ENCODE data around the gene ARCN1.
"Not testable (repeated sequence)": the region's sequence is repeated elsewhere in the genome, so short reads cannot be mapped to it uniquely, and the experiment has no call there.

Gene ARCN1

DNA sequence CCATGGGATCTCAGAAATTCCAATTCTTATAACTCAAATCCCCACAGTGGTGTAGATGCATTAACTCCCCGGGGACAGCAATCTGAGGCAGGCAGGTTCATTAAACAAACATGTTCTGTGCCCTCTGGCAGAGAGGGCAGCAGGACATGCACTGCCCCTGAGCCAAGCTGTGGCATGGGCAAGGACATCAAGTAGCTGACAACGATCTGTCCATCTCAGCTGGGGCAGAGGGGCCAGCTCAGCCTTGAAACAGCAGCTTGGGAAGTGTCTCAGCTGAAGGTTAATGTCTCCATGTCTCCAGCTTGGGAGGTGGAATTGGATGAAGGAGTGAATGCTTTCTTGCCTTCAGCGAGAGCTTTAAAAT, 27.6 kb upstream of the ARCN1 start:
- DNase-seq (ENCODE audit: low read depth): no peak

DNA sequence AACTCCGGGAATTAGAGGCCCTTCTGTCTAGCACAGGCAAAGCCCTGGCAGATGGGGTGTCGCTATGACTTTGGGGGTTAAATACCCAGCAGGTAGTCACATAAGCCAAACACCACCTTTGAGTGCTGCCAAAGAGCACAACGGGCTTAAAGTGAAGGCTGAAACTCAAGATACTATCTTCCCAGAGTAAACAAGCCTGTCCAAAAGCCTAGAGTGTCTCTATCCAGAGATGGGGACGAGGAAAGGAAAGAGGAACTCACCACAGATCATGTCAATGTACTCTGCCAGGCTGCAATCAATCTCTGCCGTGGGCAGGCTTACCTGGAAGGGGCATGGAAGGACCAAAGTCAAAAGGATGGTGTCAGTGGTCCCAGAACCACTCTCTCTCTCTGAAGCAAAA, 26.7 kb upstream of the ARCN1 start:
- no peak for DNase-seq (ENCODE audit: low read depth)

DNA sequence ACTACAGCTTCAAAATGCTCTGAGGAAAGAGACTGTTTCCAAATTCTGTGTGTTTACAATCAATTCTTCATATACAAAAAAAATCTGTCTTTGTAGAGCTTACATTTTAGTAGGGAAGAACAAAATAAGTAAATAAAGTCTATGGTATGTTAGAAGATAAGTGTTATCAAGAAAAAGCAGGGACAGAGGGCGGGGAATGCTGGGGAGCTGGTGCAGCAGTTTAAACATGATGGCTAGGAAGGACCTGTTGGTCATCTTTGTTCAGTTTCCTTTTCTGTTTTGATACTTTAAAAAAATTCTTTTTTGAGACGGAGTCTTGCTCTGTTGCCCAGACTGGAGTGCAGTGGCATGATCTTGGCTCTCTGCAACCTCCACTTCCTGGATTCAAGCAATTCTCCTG, 25.1 kb upstream of the ARCN1 start:
- no peak for DNase-seq (ENCODE audit: low read depth)

DNA sequence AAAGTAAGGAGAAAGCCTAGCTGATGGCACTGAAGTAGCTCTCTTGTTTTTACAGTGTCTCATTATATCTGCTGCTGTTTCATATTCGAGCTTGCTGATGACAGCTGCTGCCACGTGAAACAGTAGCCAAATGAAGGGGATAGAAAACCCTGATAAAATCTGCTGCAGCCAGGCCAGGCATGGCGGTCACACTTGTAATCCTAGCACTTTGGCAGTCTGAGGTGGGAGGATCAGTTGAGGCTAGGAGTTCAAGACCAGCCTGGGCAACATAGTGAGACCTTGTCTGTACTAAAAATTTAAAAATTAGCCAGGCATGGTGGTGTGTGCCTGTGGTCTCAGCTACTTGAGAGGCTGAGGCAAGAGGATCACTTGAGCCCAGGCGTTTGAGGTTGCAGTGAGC, 19.9 kb upstream of the ARCN1 start:
- no peak for DNase-seq (ENCODE audit: low read depth)

DNA sequence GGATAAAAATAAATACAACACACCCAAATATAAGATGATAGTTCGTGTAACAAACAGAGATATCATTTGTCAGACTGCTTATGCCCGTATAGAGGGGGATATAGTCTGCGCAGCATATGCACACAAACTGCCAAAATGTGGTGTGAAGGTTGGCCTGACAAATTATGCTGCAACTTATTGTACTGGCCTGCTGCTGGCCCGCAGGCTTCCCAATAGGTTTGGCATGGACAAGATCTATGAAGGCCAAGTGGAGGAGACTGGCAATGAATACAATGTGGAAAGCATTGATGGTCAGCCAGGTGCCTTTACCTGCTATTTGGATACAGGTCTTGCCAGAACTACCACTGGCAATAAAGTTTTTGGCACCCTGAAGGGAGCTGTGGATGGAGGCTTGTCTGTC, 11.4 kb upstream of the ARCN1 start:
- no peak for DNase-seq (ENCODE audit: low read depth)

DNA sequence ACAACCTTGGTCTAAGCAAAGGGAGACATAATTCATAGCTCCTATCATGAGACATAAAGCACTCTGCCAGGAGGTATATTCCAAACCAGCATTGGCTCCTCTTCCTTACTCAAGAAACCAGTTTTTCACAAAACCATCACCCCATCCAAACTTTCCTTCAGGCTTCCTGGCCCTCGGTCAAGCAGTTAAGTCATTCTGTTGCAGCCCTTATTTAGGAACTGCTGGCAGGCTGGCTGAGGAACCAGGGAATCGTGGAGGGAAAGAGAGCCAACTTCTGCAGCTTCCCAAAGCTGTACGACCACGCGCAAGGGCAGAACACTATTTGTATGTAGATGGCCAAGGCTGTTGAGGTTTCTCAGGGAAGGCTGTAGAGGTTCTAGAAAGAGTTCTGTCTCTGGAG, 7.2 kb upstream of the ARCN1 start:
- DNase-seq (ENCODE audit: low read depth): no peak

DNA sequence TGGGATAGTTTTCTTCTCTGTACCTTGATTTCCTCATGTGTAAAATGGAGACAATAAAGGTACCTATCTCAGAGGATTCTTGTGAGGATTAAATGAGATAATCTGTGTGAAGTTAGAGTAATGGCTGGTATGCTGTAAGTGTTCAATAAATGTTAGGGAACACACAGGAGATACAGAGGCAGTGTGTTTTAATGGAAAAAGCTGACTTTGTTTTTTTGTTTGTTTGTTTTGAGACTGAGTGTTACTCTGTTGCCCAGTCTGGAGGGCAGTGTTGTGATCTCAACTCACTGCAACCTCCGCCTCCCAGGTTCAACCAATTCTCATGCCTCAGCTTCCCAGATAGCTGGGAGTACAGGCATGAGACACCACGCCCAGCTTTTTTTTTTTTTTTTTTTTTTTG, 2.5 kb upstream of the ARCN1 start:
- DNase-seq (ENCODE audit: low read depth): no peak

DNA sequence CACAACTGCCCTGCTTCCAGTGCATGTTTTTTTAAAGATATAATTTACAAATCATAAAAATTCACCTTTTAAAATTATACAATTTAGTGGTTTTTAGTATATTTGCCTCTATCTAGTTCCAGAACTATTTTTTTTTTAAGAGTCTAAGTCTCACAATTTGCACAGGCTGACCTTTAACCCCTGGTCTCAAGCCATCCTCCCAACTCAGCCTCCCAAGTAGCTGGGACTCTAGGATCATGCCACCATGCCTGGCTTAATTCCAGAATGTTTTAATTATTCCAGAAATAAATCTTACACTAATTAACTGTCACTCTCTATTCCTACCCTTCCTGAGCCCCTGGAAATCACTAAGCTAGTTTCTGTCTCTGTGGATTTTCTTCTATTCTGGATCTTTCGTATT, 1.4 kb upstream of the ARCN1 start:
- no peak for DNase-seq (ENCODE audit: low read depth)

DNA sequence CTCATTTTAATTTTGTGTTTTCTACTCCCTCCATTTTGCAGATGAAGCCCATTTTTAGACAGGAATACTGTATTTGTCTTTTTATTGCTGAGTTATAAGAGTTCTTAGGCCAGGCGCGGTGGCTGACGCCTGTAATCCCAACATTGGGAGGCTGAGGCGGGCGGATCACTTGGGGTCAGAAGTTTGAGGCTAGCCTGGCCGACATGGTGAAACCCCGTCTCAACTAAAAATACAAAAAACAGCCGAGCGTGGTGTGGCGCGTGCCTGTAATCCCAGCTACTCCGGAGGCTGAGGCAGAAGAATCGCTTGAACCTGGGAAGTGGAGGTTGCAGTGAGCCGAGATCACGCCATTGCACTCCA, 528 bp upstream of the ARCN1 start:
- DNase-seq (ENCODE audit: low read depth): not testable (repeated sequence)

DNA sequence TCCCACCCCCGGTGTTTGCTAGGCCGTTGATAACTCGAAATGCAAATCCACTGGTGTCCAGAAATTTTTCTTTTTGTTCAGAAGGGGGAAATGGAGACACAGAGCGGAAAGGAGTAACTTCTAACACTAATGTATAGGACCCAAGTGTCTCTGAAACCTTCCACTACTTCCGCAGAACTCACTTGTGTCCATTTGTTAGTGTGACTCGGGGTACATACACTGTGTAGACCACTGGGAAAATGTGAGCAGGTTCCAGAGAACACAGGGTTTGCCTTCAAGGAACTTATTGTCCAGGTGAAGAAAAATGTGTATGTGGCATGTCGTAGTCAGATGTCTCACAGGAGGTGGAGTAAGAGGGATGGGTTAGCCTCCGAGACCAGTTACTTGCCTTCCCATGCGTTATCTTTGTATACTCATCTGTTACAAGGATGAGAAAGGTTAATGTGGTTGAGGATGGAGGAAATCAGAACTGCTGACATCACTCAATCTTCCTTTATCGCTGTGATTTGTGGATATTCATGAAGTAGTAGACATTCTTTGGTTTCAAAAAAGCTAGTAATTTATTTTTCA, 857 bp downstream of the ARCN1 start:
- DNase-seq (ENCODE audit: low read depth): no peak

DNA sequence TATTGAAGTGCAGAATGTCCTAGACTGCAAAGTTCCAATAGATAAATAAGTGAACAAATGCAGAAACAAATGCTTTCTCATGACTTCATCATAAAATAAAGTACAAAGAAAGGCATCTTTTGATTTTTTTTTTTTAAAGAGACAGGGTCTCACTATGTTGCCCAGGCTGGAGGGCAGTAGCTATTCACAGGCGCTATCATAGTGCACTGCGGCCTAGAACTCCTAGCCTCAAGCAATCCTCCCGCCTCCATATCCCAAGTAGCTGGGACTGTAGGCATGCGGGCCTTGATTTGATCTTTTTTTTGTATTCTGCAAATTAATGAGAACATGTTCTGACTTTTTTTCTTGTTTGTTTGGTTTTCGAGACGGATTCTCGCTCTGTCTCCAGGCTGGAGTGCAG, 2.4 kb downstream of the ARCN1 start:
- DNase-seq (ENCODE audit: low read depth): no peak

DNA sequence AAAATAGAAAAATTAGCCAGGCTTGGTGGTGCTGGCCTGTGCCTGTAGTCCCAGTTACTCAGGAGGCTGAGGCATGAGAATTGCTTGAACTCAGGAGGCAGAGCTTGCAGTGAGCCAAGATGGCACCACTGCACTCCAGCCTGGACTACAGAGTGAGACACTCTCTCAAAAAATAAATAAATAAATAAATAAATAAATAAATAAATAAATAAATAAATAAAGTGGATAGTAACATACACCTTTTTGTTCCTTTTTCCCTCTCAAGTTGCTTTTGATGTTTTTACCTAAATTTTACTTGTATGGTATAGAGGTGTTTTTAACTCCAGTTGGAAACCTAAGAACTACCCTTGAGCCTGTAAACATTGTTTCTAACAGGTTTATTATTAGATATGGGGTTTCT, 5.8 kb downstream of the ARCN1 start:
- DNase-seq (ENCODE audit: low read depth): not testable (repeated sequence)

DNA sequence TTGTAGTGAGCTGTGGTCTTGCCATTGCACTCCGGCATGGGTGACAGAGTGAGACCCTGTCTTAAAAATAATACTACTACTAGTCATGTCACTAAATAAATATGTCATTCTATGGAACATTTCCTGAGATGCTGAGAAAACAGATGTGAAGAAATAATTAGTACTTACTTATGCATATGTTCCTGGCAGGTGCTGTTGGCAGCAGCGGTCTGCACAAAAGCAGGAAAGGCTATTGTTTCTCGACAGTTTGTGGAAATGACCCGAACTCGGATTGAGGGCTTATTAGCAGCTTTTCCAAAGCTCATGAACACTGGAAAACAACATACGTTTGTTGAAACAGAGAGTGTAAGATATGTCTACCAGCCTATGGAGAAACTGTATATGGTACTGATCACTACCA, 8.8 kb downstream of the ARCN1 start:
- DNase-seq (ENCODE audit: low read depth): no peak

DNA sequence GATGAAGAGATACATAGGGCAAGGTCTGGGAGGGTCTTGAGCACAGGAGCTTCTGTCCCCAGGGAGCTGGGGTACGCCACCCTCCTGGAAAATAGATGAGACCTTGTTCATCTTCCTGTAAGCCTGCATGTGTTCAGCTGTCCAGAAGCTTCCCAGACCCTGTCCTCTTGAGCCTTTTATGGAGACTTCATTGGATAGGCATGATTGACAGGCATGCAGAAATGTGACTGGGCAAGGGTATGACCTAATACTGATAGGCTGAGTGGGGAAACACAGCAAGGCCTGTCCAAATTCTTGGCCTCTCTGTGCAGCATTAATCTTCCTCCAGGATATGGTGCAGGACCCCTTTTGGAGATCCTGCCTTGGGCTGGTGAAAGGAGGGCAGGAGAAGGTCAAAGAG, 15.7 kb downstream of the ARCN1 start:
- no peak for DNase-seq (ENCODE audit: low read depth)

DNA sequence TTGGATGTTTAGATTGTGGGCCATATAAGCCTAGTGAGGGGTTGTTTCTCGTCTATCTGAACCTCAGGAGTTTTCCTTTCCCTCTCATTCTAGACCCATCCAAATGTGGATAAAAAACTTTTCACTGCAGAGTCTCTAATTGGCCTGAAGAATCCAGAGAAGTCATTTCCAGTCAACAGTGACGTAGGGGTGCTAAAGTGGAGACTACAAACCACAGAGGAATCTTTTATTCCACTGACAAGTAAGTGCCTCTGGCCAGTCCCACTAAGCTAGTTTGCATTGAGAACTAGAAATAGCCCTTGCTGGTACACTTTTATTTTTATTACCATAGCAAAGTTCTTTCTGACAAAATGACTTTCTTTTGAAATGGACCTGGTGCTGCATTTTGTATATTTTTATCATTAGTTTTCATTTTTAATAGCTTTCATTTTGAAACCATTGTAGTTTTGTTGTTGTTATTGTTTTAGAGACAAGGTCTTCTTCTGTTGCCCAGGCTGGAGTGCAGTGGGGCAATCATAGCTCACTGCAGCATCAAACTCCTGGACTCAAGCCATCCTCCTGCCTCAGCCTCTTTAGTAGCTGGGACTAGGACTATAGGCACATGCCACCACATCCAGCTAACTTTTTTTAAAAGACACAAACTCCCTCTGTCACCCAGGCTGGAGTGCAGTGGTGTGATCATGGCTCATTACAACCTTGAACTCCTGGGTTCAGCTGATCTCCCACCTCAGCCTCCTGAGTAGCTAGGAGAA, 20.6 kb downstream of the ARCN1 start:
- DNase-seq (ENCODE audit: low read depth): no peak

DNA sequence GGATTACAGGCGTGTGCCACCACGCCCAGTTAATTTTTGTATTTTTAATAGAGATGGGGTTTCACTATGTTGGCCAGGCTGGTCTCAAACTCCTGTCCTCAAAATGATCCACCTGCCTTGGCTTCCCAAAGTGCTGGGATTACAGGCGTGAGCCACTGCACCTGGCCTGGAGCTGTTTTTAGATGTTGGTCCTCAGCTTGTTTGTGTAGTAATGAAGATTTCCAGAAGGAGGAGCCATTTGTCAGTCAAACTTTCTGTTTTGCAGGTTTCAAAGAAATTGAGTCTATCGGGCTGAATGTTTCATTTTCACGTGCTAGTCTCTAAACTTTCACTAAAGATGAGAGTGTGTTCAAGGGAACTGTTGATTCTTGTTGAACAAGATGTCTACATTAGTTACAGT, 22.8 kb downstream of the ARCN1 start:
- DNase-seq (ENCODE audit: low read depth): not testable (repeated sequence)

DNA sequence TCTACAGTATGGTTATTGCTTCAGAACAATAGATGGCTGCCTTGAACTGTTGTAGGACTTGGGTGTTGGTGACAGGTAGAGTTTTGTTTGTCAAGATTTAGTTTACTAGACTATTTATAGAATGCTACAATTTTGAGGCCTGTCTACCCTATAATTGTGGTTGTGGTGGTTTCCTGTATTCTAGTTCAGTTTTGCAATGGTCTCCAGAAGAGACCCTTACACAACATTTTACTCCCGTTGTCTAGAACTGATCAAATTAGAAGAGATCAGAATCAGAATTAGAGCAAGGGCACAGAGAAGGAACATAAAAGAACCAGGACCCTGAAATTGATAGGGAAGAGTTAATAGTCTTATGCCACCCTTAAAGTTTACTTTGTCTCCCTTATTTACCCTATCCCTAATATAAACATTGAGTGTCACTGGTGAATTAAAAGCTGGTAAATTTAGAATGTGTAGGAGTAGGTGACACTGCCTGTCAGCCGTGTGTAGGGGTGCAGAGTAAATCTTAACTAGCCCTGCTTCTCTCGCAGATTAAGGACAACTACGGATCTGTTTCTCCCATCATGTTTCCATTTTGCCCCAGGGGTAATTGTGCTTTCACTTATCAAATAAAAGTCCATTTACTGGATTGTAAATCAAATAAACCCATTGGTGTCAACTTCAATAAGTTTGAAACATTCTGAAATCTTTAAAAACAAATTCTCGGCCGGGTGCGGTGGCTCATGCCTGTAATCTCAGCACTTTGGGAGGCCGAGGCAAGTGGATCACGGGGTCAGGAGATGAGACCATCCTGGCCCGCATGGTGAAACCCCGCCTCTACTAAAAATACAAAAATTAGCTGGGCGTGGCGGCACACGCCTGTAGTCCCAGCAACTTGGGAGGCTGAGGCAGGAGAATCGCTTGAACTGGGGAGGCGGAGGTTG, 24.3 kb downstream of the ARCN1 start:
- no peak for DNase-seq (ENCODE audit: low read depth)

DNA sequence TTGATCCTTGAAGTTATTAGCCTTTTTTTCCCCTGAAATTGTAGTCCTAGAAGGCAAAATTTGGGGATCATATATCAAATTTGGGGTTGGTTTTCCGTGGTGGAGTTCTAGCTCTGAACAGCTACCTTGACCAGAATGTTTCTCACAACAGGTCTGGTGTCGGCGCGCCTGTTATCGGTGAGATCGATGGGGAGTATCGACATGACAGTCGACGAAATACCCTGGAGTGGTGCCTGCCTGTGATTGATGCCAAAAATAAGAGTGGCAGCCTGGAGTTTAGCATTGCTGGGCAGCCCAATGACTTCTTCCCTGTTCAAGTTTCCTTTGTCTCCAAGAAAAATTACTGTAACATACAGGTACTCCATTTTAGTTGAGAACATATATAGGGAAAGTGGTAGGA, 25.3 kb downstream of the ARCN1 start:
- DNase-seq (ENCODE audit: low read depth): no peak

DNA sequence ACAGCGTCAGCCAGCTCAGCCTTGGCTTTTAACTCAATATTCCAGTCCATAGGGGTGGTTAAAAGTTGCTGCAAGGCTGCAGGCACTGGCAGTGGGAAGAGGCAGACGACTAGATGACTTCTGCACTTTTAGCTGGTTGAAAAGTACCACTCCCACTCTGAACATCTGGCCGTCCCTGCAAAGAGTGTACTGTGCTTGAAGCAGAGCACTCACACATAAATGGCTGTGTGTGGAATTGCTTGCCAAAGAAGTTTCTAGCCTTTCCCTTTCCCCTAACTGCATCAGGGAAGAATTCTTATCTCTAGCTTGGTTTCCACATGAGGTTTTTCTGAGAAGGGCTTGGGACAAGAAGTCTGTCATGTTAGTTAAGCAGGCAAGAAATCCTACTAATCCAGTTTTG, 30.1 kb downstream of the ARCN1 start:
- DNase-seq (ENCODE audit: low read depth): no peak

DNA sequence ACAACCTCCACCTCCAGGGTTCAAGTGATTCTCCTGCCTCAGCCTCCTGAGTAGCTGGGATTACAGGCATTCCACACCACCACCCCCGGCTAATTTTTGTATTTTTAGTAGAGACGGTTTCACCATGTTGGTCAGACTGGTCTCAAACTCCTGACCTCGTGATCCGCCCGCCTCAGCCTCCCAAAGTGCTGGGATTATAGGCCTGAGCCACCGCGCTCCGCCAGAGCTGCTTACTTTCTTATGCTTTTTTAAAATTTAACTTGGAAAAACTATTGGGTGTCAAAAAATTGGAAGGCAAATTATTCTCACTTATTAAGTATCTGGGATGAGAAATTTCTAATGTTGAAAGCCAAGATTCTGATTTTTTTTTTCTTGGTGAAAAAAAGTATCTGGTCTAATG, 31.5 kb downstream of the ARCN1 start:
- DNase-seq (ENCODE audit: low read depth): not testable (repeated sequence)

DNA sequence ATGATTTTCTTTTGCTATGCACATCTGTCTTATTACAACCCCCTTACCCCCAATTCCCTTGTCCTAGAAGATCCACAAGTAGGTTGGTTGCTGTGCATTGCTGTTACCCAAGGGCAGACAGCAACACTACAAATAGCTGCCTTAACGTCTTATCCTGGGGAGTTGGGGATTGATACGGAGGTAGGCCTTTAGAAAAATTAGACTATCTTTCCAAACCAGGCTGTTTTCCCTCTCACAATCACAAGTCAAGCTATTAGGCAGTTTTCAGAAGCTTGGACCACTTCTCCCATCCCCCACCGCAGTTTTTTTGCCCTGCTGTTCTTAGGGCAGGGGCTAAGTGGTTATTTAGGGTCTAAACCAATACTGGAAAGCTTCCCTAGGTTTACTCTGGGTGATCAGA, 32.4 kb downstream of the ARCN1 start:
- DNase-seq (ENCODE audit: low read depth): no peak

DNA sequence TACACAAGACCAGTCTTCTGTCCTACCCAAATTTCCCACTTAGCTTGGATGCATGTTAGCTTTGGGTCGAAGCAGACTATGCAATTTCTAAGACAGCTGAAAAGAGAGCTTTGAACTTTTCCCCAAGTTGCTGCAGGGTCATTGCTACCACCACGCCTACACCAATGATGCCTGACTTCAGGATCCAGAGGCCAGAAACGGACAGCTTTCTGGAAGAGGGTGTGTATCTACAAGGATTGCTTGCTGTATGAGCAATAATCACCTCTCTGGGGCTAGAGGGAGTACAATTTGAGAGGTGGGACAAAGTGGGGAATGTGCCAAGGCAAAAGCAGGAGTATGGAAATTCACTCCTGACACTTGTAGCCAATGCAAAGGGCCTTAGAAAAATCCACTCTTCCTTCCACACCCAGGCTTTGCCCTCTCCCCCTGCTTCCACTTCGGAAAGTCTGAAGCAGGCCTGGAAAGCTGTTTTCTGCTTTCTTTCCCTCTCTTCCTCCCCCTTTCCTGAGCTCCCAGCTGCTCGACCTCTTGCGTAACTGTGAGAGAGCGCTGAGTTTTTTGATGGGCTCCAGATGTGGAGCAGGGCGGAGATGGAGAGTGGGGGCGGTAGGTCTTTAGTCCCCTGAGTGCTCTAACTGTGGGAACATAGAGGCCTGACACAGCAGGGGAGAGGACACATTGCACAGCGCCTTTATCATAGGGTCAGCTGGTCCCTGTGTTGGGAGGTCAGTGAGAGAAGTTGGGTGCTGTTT, 33.1 kb downstream of the ARCN1 start:
- no peak for DNase-seq (ENCODE audit: low read depth)

Measured in non-pigmented ciliary epithelial cell (primary cell).